ENCODE data around the gene TMEM52. TPM values are rescaled to one million over a fixed set of nuclear protein-coding genes. Genes with fewer than 3 reads are reported as not detected.

The TMEM52 gene
- total RNA-seq, 4 donors from 2014 or later: 1.1 to 3.6 (median 3.0) TPM

DNA sequence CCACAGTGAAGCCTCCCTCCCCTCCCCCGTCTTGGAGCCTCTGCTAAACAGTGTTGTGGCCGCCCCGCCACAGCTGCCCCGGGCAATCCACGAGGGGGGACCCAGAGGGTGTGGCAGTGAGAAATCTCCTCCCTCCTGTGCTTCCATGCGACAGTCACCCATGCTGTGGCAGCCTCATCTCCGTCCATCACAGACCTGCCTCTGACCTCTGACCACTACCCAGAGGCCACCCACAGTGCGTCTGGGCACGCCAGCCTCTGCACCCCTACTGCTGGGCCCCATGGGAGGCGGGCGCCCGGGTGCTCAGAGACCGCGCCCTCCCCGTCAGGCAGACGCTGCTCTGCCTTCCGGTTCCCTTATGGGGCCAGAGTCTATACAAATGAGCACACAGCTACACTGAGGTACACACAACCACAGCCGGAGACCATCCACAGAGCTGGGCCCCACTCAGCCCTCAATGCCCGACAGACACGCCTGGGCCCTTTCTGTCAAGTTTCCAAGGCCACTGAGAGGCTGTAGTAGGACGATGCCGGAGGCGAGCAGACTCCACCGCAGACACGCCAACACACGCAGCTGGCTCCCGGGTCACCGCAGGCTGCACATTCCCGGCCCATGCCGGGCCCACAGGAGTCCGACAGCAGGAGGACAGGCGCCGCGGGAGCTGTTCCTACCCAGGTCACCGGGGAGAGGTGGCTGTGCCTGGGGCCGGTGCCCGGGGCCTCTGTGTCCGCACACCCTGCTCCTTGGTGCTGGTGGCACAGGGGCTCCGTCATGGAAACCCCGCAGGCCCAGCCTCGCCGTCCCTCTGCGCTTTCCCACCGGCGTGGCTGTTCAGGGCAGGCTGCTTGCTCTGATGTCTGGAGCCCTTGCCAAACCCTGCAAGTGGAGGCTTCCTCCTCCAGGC, 23.9 kb upstream of the TMEM52 start:
- H3K27me3 ChIP-seq: peaks cover 0 to 78% (median 0%) of the 10 kb centered on the region in 4 donors
- no peaks in the 10 kb centered on the region for H3K9me3 ChIP-seq
- intact Hi-C loops (cut with DNase I): no loop called here
- WGBS, 2 donors: 54% methylated on average over 13 of the region's 45 CpGs; no CpG with 5 or more reads in 1 of the 2 donors
- H3K4me3 ChIP-seq: peak overlapping the region in 2 of 4 donors; percentile 9 to 16
- no peak for TF ChIP-seq CTCF (IDR thresholded peaks at IDR 0.05)
- DNase-seq: no peak
- no peaks in the 10 kb centered on the region for H3K36me3 ChIP-seq
- H3K27ac ChIP-seq: no peak overlapping the region
- H3K4me1 ChIP-seq: peaks cover 8 to 26% (median 9%) of the 10 kb centered on the region in 3 donors

GRCh38 chr1:1941868-1942752, 23.0 kb upstream of the TMEM52 start:
- 66 to 74% methylated on average over 10 to 17 of the region's 39 CpGs for WGBS, 2 donors
- no peaks in the 10 kb centered on the region for H3K36me3 ChIP-seq
- TF ChIP-seq CTCF (IDR thresholded peaks at IDR 0.05) (no peak), POLR2A (IDR thresholded peaks at IDR 0.05) (no peak)
- no peaks in the 10 kb centered on the region for H3K9me3 ChIP-seq
- H3K27me3 ChIP-seq: peaks cover 0 to 72% (median 0%) of the 10 kb centered on the region in 4 donors
- H3K27ac ChIP-seq: no peak overlapping the region
- H3K4me3 ChIP-seq: no peak overlapping the region
- DNase-seq: no peak
- intact Hi-C loops (cut with DNase I): no loop called here
- H3K4me1 ChIP-seq: peaks cover 8 to 26% (median 9%) of the 10 kb centered on the region in 3 donors

DNA sequence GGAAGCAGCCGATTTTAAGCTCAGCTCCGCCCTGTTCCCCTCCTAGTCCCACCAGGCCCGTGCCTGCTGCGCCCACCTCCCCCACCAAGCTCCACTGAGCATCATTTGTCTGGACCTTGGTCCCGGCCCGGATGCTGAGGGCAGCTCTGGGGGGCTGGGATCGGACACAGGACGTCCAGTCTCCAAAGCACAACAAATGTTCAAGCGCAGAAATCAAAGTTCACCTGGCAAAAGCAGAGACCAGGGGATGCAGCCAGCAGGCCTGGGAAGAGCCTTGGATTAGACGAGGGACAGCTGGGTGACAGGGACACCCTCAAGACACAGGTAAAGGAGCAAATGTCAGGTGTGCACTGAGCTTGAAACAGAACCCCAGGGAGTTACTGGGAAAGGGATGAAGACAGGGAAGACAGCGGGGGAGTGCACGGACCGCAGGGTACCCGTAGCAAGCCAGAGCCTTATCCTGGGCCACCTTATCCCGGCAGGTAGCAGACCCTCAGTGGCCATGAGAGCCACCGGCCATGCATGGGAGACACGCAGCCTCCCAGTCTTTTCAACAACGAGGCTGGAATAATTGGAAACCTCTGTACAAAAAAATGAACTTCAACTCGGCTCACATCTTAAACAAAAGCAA, 22.2 kb upstream of the TMEM52 start:
- no peak overlapping the region for H3K27ac ChIP-seq
- peaks cover 8 to 21% (median 9%) of the 10 kb centered on the region in 3 donors for H3K4me1 ChIP-seq
- H3K27me3 ChIP-seq: peaks cover 0 to 72% (median 0%) of the 10 kb centered on the region in 4 donors
- intact Hi-C loops (cut with DNase I): no loop called here
- H3K36me3 ChIP-seq: no peaks in the 10 kb centered on the region
- TF ChIP-seq CTCF (IDR thresholded peaks at IDR 0.05): no peak
- TF ChIP-seq POLR2A (IDR thresholded peaks at IDR 0.05): no peak
- 69 to 77% methylated on average over 14 to 15 of the region's 19 CpGs for WGBS, 2 donors
- no peak overlapping the region for H3K4me3 ChIP-seq
- H3K9me3 ChIP-seq: no peaks in the 10 kb centered on the region
- DNase-seq: no peak

DNA sequence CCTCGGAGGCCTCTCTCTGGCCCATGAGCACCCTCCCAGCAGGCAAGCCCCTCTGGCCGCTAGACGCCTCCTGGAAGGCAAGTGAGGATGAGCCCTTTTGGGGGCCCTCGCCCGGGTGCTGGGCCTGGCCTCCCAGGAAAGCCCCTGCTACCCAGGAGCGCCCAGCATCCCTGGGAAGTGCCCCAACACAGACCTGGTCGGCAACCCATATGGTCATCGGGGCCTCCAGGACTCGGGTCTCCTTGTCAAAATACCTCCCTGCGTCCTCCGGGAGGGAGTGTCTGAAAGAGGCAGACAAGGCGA, 21.0 kb upstream of the TMEM52 start:
- H3K36me3 ChIP-seq: no peaks in the 10 kb centered on the region
- 65 to 87% methylated on average over 2 to 8 of the region's 12 CpGs for WGBS, 2 donors
- H3K27ac ChIP-seq: no peak overlapping the region
- intact Hi-C loops (cut with DNase I): no loop called here
- TF ChIP-seq POLR2A (IDR thresholded peaks at IDR 0.05) (no peak), CTCF (IDR thresholded peaks at IDR 0.05) (no peak)
- H3K27me3 ChIP-seq: peaks cover 0 to 63% (median 0%) of the 10 kb centered on the region in 4 donors
- DNase-seq: no peak
- no peak overlapping the region for H3K4me3 ChIP-seq
- peaks cover 8 to 20% (median 9%) of the 10 kb centered on the region in 3 donors for H3K4me1 ChIP-seq
- H3K9me3 ChIP-seq: no peaks in the 10 kb centered on the region

Data from esophagus squamous epithelium (tissue), 5 donors.